LNCAP (cell line): ENCODE data around the gene IL24.

ENCODE experiments used
- TF ChIP-seq, protein P1 (sequence below): fragments of 450-650 bp; IDR thresholded peaks from 2 replicates; pipeline ENCODE4 v1.5.1; 2017; ENCODE audit warnings: mild to moderate bottlenecking

IL24 gene, protein sequence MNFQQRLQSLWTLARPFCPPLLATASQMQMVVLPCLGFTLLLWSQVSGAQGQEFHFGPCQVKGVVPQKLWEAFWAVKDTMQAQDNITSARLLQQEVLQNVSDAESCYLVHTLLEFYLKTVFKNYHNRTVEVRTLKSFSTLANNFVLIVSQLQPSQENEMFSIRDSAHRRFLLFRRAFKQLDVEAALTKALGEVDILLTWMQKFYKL

DNA sequence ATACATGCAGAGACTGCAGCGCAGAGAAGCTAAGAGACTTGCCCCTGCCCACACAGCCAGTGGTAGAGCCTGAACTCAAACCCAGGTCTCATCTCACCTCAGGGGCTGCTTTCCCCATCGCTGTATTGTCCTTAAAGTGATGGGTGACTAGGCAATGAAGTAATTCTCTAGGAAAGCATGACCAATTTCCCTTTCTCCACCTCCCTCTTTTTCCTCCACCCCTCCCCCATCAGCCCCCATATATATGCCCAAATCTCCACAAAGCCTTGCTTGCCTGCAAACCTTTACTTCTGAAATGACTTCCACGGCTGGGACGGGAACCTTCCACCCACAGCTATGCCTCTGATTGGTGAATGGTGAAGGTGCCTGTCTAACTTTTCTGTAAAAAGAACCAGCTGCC lies at the start of gene IL24:
Gene IL24, plus strand, starts transcription at position 269 of the 400 bp plus-strand sequence. CDS start 390 bp downstream, outside the sequence.
- TF ChIP-seq, protein P1, sequence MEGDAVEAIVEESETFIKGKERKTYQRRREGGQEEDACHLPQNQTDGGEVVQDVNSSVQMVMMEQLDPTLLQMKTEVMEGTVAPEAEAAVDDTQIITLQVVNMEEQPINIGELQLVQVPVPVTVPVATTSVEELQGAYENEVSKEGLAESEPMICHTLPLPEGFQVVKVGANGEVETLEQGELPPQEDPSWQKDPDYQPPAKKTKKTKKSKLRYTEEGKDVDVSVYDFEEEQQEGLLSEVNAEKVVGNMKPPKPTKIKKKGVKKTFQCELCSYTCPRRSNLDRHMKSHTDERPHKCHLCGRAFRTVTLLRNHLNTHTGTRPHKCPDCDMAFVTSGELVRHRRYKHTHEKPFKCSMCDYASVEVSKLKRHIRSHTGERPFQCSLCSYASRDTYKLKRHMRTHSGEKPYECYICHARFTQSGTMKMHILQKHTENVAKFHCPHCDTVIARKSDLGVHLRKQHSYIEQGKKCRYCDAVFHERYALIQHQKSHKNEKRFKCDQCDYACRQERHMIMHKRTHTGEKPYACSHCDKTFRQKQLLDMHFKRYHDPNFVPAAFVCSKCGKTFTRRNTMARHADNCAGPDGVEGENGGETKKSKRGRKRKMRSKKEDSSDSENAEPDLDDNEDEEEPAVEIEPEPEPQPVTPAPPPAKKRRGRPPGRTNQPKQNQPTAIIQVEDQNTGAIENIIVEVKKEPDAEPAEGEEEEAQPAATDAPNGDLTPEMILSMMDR = no peak

DNA sequence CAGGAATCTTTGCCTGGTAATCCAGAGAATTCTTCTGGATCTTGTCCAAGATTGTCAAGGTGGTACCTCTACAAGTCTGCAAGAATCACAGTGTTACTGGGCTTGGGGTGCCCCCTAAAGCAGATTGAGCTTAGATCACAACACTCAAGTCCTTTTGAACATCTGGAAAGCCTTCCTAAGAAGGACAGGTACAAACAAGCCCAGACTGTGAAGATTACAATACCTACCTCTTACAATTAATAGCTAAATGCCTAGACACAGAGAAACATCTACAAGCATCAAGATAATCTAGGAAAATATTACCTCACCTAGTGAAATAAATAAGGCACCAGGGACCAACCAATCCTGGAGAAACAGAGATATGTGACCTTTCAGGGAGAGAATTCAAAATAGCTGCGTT lies 49.3 kb upstream of the IL24 start:
- TF ChIP-seq, protein P1 = no peak

DNA sequence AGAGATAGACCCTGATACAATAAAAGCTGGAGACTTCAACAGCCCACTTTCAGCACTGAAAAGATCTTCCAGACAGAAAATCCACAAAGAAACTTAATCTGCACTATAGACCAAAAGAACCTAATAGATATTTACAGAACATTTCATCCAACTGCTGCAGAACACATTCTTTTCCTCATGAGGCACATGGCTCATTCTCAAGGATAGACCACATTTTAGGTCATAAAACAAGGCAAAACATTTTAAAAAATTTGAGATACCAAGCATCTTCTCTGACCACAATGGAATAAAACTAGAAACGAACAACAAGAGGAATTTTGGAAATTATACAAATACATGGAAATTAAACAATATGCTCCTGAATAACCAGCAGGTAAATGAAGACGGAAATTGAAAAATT lies 46.8 kb upstream of the IL24 start:
- TF ChIP-seq, protein P1 = no peak

DNA sequence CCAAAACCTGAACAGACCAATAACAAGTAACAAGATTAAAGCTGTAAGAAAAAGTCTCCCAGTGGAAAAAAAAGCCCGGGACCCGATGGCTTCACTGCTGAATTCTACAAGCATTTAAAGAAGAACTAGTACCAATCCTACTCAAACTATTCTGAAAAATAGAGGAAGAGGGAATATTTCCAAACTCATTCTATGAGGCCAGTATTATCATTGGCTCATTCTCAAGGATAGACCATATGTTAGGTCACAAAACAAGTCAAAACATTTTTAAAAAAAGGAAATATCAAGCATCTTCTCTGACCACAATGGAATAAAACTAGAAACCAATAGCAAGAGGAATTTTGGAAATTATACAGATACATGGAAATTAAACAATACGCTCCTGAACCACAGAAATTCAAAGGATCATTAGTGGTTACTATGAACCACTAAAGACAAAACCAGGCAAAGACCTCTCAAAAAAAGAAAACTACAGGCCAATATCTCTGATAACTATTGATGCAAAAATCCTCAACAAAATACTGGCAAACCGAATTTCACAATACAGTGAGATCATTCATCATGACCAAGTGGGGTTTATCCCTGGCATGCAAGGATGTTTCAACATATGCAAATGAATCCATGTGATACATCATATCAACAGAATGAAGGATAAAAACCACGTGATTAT lies 45.8 kb upstream of the IL24 start:
- TF ChIP-seq, protein P1 = no peak

DNA sequence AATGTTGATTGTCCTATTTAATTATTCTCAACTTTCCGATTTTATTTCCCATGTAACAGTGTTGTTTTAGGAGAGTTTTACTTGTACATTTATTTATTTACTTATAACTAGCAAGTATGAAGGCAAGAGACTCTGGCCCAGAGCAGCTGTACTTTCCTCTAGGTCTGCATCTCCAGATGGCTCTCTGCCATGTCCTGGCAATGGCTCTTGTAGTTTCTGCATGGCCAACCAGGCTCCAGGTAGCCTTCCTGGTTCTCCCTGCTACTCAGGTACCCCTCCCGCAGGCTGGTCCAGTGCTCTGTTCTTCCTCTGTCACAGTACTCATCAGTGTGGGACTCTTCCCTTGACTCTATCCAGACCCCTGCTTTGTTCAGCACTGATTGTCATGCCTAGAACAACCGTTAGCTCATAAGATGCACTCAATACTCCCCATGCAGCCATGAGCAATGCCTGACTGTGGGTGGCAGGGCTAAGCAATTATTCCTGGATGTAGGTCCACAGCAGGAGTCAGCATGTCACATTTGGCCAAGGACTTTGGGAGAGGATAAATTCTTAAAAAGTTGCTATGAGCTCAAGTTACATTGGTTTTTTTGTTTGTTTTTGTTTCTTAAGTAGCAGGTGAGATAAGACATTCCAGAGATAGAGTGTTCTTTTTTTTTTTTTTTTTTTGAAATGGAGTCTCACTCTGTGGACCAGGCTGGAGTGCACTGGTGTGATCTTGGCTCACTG lies 42.7 kb upstream of the IL24 start:
- TF ChIP-seq, protein P1 = no peak

DNA sequence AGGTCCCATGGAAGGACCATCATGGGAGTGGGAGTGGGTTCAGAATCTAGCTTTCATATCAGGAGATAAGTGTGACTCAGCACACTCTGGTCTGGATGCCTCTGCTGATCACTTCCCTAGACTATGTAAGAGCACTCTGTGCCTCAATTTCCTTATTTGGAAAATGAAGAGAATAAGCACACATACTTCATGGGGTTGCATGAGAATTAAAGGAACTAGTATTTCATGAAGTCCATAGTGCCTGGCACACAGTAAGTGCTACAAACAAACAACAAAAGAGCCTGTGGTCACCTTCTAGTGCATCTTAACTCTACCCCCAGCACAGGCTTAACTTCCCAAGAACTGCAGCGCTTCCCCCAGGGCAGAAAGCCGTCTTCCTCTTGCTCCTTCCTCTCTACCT lies 41.4 kb upstream of the IL24 start:
- TF ChIP-seq, protein P1 = no peak

DNA sequence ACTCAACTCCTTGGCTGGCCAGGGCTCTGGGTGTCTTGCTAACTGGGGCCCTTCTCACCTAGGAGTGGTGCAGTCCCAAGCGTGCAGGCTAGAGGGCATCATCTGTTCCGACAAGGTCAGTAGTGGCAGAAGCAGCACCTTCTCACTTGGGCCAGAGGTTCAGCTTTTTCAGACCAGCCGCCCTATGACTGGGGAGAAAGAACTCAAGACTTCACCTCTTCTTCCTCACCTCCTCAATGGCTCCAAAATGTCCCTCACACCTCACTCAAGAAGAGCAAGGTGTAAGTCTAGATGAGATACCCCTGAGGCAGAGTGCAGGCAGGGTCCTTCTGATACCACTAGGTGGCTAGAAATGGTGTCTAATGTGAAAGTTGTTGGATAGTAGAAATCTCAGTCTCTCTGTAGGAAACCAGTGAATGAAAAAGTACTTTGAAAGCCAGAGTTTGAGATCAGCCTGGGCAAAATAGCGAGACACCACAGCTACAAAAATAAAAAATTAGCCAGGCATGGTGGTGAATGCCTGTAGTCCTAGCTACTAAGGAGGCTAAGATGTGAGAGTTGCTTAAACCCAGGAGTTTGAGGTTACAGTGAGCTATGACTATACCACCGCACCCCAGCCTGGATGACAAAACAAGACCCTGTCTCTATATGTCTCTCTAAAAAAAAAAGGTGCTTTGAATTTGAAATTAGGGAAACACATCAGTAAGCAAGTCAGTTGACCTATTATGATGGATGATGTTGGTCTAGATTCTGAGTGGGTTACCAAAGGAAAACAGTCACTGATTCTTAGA lies 40.4 kb upstream of the IL24 start:
- TF ChIP-seq, protein P1 = 0 out of 2 replicates have a peak, but pooled peaks have one; percentile 17
